Dedifferentiated amniotic fluid mesenchymal stem cell (primary cell): ENCODE measurements around the gene TMEM69.
"Not testable (repeated sequence)": the region's sequence is repeated elsewhere in the genome, so short reads cannot be mapped to it uniquely, and the experiment has no call there.

Source experiments
- DNase-seq: peaks from one replicate; pipeline ENCODE4 v3.0.0-alpha.2; 2016; ENCODE audit errors: extremely low spot score

The TMEM69 gene

GRCh38 chr1:45730780-45731319, 42.9 kb downstream of the TMEM69 start:
- no peak for DNase-seq

GRCh38 chr1:45739137-45739536, 51.2 kb downstream of the TMEM69 start:
- DNase-seq = no peak

- not testable (repeated sequence) for DNase-seq
Observed at GRCh38 chr1:45739641-45740156, 51.7 kb downstream of the TMEM69 start.
